SU-DHL-6 (cell line): ENCODE data around the gene WAS.

ENCODE experiments used
- H2AFZ ChIP-seq: fragments of 200-600 bp; sonication (generic); 2 replicates; pipeline ENCODE4 v1.6.1; 2014; ENCODE audit warnings: low read depth, mild to moderate bottlenecking, moderate library complexity, mixed read lengths, antibody characterized with exemption, low read length; ENCODE audit not compliant: severe bottlenecking
- H3F3A ChIP-seq: fragments of 200-600 bp; shearing (Covaris generic); 2 replicates; pipeline ENCODE4 v1.6.0; 2016; ENCODE audit warnings: antibody characterized with exemption, mild to moderate bottlenecking; ENCODE audit not compliant: insufficient read depth
- H3K27ac ChIP-seq: fragments of 200-600 bp; sonication (generic); 2 replicates; pipeline ENCODE4 v1.5.1; 2016; ENCODE audit warnings: low read depth, mild to moderate bottlenecking, low read length, moderate library complexity, mixed read lengths
- H3K27me3 ChIP-seq: fragments of 200-600 bp; sonication (generic), shearing (Covaris generic); 2 replicates; pipeline ENCODE4 v1.6.0; 2014; ENCODE audit warnings: mild to moderate bottlenecking, low read length
- H3K36me3 ChIP-seq: fragments of 200-600 bp; sonication (generic); 2 replicates; pipeline ENCODE4 v1.6.1; 2014; ENCODE audit warnings: mild to moderate bottlenecking, low read length, mixed read lengths
- H3K4me2 ChIP-seq: fragments of 300-600, 200-600 bp; shearing (Covaris generic), sonication (generic); 2 replicates; pipeline ENCODE4 v1.6.0; 2014; ENCODE audit warnings: low read length, low read depth, mild to moderate bottlenecking; ENCODE audit not compliant: poor library complexity, severe bottlenecking
- H3K4me3 ChIP-seq: fragments of 200-600 bp; sonication (generic); 2 replicates; pipeline ENCODE4 v1.5.1; 2014; ENCODE audit warnings: antibody characterized with exemption, low read length, mild to moderate bottlenecking, mixed read lengths; ENCODE audit not compliant: insufficient read depth, poor library complexity, severe bottlenecking
- H3K79me2 ChIP-seq: fragments of 200-600 bp; sonication (generic); 2 replicates; pipeline ENCODE4 v1.6.1; 2014; ENCODE audit warnings: mild to moderate bottlenecking, low read length, moderate library complexity; ENCODE audit not compliant: insufficient read depth
- H3K9ac ChIP-seq: fragments of 200-600 bp; sonication (generic); 2 replicates; pipeline ENCODE4 v1.7.0; 2014; ENCODE audit warnings: mild to moderate bottlenecking, low read length
- H3K9me2 ChIP-seq: fragments of 200-600 bp; sonication (generic); replicated peaks from 2 replicates; pipeline ENCODE4 v1.6.1; 2014; ENCODE audit warnings: low read length; ENCODE audit not compliant: insufficient read depth
- H3K9me3 ChIP-seq: fragments of 200-600 bp; sonication (generic); 2 replicates; pipeline ENCODE4 v1.6.1; 2014; ENCODE audit warnings: low read length, mixed read lengths; ENCODE audit not compliant: insufficient read depth
- H4K20me1 ChIP-seq: fragments of 200-600 bp; sonication (generic); 2 replicates; pipeline ENCODE4 v1.6.1; 2014; ENCODE audit warnings: low read depth, mild to moderate bottlenecking, antibody characterized with exemption, low read length, moderate library complexity, mixed read lengths
- EZH2phosphoT487 ChIP-seq: fragments of 200-600 bp; sonication (generic), shearing (Covaris generic); conservative IDR thresholded peaks from 2 replicates; pipeline ENCODE4 v1.6.1; 2018; ENCODE audit warnings: mild to moderate bottlenecking, antibody characterized with exemption, low read length, moderate library complexity, mixed read lengths
- TF ChIP-seq, protein P1 (sequence below): fragments of 200-600 bp; sonication (generic); IDR thresholded peaks from one replicate; pipeline ENCODE4 v1.5.1; 2017; ENCODE audit warnings: antibody characterized with exemption, mild to moderate bottlenecking, low read length, moderate library complexity; ENCODE audit not compliant: insufficient read depth, poor library complexity, severe bottlenecking

Gene WAS

DNA sequence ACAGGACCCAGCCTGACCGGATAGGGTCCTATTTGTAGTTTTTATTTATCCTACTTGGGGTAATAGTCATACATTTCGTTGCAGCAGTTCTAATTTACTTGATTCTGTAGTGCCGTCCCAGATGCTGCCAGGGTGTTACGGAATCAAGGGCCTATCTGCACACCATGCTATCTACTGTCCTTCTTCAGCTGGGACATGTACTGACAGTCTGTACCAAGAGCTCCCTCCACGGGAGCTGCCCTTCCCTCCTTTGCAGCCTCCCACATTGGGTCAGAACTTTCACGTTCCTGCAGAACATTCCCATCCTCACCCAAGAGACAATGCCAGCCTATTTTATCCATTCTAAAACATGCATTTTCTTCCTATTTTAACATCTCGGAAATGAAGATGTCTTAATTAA is 19.6 kb downstream of the WAS start:
- H3K79me2 ChIP-seq: peaks cover 20% of the 10 kb centered on the region
- H3K9me2 ChIP-seq: no peaks in the 10 kb centered on the region
- no peak overlapping the region for H2AFZ ChIP-seq
- TF ChIP-seq, protein P1, sequence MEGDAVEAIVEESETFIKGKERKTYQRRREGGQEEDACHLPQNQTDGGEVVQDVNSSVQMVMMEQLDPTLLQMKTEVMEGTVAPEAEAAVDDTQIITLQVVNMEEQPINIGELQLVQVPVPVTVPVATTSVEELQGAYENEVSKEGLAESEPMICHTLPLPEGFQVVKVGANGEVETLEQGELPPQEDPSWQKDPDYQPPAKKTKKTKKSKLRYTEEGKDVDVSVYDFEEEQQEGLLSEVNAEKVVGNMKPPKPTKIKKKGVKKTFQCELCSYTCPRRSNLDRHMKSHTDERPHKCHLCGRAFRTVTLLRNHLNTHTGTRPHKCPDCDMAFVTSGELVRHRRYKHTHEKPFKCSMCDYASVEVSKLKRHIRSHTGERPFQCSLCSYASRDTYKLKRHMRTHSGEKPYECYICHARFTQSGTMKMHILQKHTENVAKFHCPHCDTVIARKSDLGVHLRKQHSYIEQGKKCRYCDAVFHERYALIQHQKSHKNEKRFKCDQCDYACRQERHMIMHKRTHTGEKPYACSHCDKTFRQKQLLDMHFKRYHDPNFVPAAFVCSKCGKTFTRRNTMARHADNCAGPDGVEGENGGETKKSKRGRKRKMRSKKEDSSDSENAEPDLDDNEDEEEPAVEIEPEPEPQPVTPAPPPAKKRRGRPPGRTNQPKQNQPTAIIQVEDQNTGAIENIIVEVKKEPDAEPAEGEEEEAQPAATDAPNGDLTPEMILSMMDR: no peak
- no peak for TF ChIP-seq EZH2phosphoT487
- H3K27ac ChIP-seq: no peak overlapping the region
- no peak overlapping the region for H3K4me2 ChIP-seq
- no peaks in the 10 kb centered on the region for H4K20me1 ChIP-seq
- H3K36me3 ChIP-seq: no peaks in the 10 kb centered on the region
- no peaks in the 10 kb centered on the region for H3F3A ChIP-seq
- no peaks in the 10 kb centered on the region for H3K9me3 ChIP-seq
- no peak overlapping the region for H3K9ac ChIP-seq
- H3K27me3 ChIP-seq: no peaks in the 10 kb centered on the region
- H3K4me3 ChIP-seq: no peak overlapping the region

DNA sequence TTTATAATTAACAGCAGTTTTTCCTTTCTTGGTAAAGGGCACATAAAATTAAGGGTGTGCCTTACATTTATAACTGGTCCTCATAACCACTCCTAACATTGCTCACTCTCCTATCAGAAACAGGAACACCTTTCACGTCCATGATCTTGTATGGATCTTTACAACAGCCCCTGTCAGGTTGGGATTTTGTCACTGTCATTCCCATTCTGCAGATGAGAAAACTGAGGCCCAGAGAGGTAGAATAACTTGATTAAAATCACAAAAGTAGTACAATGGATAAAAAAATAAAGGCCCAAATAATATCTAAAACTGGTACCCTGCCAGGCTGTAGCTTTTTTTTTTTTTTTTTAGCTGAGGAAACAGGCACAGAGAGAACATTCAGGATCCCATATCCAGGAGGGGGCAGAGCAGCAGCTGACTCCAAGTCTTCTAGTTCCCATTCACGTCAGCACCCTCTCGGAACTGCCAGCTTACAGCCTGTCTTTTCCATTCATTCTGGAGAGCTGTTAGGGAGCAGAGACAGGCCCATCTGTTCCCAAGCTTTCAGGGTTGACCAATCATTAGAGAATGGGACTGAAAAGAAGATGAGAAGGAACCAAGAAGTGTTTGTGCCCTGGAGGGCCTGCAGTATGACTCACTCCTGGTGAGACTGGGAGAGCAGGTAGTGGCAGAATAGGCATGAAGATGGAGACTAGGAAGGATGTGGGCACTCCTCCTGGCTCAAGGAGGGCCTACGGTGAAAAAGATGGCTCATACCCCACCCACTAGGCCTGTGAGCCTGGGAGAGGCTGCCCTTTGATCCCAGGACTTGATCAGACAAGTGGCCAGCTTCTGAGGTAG is 20.3 kb downstream of the WAS start:
- H3K4me3 ChIP-seq: no peak overlapping the region
- no peak overlapping the region for H3K27ac ChIP-seq
- H3F3A ChIP-seq: no peaks in the 10 kb centered on the region
- no peak overlapping the region for H3K4me2 ChIP-seq
- no peaks in the 10 kb centered on the region for H3K36me3 ChIP-seq
- H3K9me3 ChIP-seq: no peaks in the 10 kb centered on the region
- H2AFZ ChIP-seq: no peak overlapping the region
- TF ChIP-seq EZH2phosphoT487: no peak
- TF ChIP-seq, protein P1: no peak
- no peaks in the 10 kb centered on the region for H3K27me3 ChIP-seq
- no peaks in the 10 kb centered on the region for H3K9me2 ChIP-seq
- H4K20me1 ChIP-seq: no peaks in the 10 kb centered on the region
- peaks cover 14% of the 10 kb centered on the region for H3K79me2 ChIP-seq
- no peak overlapping the region for H3K9ac ChIP-seq

DNA sequence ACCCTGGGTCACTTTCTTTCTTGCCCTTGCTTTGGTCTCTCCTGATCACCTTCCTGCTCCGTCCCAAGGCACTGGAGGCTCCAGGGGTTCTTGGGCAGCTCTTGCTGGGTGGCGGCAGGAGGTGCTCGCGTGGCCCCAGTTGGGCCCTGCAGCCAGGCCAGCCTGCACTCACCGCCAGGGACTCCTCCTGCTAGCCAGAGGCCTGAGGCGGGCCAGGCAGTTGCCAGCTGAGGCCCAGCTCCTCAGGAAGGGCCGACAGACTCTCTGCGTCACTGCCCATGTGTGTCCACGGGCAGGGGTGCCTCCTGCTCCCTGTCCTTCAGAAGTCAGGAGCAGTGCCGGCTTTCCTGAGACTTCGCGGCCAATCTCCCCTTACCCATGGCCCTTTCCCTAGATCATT is 22.3 kb downstream of the WAS start:
- no peak overlapping the region for H3K4me2 ChIP-seq
- H3K9ac ChIP-seq: no peak overlapping the region
- H3K9me2 ChIP-seq: no peaks in the 10 kb centered on the region
- no peak overlapping the region for H3K27ac ChIP-seq
- H4K20me1 ChIP-seq: no peaks in the 10 kb centered on the region
- H2AFZ ChIP-seq: no peak overlapping the region
- H3F3A ChIP-seq: no peaks in the 10 kb centered on the region
- peaks cover 7% of the 10 kb centered on the region; the same call in 1 of the 2 replicates for H3K79me2 ChIP-seq
- no peaks in the 10 kb centered on the region for H3K36me3 ChIP-seq
- H3K9me3 ChIP-seq: no peaks in the 10 kb centered on the region
- H3K27me3 ChIP-seq: no peaks in the 10 kb centered on the region
- no peak for TF ChIP-seq EZH2phosphoT487
- TF ChIP-seq, protein P1: no peak
- H3K4me3 ChIP-seq: no peak overlapping the region
